ENCODE results near the gene ARAP2.

DNA sequence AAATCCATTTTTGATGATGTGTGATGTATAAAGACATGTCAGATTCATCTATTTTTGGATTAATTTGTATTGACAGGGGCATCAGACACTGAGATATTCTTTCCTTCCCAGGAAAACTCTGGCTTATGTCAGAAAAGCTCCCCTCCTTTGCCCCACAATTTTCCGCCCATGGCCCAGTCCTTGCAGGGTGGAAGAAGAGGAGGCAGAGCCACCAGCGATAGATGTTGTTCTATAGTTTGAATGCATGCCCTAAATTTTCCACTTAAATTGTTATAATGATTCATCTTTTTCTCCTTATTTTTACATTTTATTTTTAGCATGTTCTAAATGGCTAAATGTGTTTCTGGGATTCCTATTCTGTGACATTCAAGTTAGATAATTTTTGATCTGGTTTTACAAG, 149.3 kb downstream of the ARAP2 start:
- TF ChIP-seq, protein P1, sequence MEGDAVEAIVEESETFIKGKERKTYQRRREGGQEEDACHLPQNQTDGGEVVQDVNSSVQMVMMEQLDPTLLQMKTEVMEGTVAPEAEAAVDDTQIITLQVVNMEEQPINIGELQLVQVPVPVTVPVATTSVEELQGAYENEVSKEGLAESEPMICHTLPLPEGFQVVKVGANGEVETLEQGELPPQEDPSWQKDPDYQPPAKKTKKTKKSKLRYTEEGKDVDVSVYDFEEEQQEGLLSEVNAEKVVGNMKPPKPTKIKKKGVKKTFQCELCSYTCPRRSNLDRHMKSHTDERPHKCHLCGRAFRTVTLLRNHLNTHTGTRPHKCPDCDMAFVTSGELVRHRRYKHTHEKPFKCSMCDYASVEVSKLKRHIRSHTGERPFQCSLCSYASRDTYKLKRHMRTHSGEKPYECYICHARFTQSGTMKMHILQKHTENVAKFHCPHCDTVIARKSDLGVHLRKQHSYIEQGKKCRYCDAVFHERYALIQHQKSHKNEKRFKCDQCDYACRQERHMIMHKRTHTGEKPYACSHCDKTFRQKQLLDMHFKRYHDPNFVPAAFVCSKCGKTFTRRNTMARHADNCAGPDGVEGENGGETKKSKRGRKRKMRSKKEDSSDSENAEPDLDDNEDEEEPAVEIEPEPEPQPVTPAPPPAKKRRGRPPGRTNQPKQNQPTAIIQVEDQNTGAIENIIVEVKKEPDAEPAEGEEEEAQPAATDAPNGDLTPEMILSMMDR (IDR thresholded peaks at IDR 0.05) = no peak
- TF ChIP-seq POLR2A (IDR thresholded peaks at IDR 0.05) = no peak
